CD4-positive, alpha-beta T cell treated with Interleukin-2 at 100 ng/mL for 4 hours (primary cell): Measurements from ENCODE around the gene ACTN1.
"Not testable (repeated sequence)": the region's sequence is repeated elsewhere in the genome, so short reads cannot be mapped to it uniquely, and the experiment has no call there.

Source experiments
- DNase-seq: peaks from one replicate; pipeline ENCODE4 v3.0.0-alpha.2; 2020; ENCODE audit warnings: low spot score

ACTN1 gene

DNA sequence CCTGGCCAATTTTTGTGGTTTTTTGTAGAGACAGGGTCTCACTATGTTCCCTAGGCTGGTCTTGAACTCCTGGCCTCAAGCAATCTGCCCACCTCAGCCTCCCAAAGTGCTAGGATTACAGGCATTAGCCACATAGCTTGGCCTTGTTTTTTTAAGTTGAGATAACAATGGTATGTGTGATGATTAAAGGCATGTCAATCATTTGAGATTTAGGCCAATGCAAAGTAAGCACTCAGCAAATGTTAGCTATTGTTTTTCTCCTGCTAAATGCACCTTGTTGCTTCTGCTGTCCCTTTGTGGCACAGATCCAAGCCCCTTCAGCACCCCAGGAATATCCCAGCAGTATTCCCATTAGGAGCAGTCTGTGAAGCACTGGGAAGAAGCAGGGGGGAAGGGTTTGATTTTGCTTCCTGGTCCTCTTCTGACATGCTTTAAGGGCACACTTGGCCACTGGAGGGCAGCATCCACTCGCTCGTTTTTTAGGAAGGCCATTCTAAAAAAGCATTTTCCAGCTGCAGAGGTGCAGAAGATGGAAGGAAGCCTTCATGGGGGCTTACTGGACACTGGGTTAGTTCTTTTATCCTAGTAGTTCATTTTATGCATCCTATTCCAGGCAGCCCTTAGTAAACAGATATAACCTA is 116.0 kb downstream of the ACTN1 start:
- peak; percentile 51 for DNase-seq

GRCh38 chr14:68860771-68861170 is 118.3 kb downstream of the ACTN1 start:
- no peak for DNase-seq

DNA sequence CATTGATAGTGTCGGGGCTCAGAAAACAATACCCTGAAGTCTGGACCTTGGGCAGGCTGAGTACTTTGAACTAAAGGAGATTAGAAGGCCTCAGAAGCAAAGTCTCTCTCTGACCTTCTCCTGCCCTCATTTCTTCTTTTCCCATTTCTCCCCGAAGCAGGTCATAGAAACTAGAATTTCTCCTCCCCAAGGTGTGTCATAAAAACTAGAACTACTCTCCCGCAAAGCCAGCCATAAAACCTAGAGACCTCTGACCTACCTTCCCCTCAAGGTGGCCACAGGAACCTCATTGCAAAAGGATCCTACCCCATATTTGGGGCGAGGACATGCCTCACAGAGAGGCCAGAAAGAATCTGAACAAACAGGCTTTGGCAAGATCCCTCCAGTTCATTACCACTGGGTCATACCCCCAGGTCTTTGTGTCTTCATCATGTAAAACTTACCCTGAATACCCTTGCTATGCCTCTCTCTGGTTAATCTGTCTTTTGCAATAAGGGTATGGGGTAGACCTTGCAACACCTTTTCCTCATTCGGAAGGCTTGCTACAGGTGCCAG is 121.5 kb downstream of the ACTN1 start:
- no peak for DNase-seq

DNA sequence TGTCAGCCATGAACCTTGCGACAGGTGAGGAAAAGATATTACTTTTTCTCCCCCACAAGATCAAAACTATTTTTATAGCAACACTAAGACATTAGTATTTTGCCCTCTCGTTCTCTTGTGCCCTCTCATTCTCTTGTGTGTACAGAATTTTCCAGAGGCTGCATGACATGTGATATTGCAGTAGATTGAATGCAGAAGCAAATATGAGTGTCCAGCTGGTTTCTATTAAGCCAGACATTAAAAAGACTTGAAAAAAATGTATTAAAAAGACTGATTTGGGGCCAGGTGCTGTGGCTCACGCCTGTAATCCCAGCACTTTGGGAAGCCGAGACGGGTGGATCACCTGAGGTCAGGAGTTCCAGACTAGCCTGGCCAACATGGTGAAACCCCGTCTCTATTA is 122.5 kb downstream of the ACTN1 start:
- DNase-seq = no peak

DNA sequence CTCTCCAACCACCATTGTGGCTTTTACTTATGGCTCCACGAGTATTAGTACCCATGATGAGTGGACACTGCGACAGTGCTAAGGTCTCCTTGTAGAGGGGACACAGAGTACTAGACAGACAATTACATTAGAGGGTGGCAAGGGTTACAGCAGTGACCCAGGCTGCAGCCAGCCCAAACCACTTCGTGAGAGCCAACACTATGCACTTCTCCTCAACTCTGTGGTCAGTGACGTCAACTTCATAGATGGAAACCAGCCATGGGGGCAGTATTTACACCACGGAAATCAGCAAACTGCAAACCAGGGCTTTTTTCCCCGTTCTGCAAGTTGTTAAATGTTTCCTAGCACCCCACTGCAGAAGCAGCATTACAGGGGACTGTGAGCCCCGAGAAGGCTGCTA is 124.7 kb downstream of the ACTN1 start:
- no peak for DNase-seq

DNA sequence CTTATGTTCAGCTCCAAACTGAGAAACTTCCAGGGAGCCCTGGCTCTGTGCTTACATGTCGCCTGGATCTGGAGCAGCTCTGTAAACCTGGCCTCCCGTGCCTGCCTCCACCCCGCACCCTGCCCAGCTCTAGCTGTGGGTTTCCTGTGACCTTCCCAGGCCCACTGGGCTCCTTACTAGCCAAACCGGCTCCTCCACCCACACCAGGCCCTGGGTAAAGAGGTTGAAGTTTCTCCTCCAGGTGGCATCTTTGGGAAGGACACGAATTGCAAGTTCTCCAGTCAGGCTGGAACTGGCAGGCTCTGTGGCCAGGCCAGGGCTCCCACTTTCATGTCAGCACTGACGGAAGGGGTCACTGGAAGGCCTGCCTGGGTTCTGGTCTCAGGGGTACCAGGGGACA is 125.4 kb downstream of the ACTN1 start:
- DNase-seq = no peak

- not testable (repeated sequence) for DNase-seq
Observed at GRCh38 chr14:68852493-68852892, 126.6 kb downstream of the ACTN1 start.

- DNase-seq = no peak
Observed at GRCh38 chr14:68851078-68851477, 128.0 kb downstream of the ACTN1 start.

DNA sequence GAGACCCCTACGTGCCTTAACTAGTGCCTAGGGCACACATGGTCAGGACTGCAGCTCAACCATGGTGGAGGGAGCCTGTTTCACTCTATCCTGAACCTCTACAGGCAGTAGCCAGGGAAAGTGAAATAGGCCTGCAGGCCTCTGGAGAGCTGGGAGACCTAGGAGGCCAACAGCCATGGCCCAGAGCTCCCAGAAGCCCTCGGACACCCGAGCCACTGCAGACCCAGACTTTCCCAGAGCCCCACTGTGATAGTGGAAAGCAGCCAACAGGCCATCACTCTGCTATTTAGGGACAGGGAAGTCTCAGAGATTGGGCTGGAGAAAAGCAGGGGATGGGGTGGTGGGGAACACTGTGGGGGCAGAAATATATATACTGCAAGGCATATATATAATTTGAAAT is 129.7 kb downstream of the ACTN1 start:
- DNase-seq = no peak

DNA sequence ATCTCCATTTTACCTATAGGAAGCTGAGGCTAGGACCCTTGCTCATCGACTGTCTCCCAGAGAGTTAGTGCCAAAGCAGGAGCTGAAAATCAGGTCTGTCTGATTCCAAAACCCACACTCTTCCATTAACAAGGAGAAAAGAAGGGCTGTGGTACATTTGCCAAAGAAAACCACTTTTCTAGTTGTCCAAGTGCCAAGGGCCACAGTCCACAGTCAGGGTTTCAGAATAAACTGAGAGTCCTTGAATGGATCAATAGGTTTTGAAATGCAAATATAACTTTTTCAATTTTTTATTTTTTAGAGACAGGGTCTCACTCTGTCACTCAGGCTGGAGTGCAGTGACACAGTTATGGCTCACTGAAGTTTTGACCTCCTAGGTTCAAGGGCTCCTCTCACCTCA is 130.8 kb downstream of the ACTN1 start:
- DNase-seq = no peak

DNA sequence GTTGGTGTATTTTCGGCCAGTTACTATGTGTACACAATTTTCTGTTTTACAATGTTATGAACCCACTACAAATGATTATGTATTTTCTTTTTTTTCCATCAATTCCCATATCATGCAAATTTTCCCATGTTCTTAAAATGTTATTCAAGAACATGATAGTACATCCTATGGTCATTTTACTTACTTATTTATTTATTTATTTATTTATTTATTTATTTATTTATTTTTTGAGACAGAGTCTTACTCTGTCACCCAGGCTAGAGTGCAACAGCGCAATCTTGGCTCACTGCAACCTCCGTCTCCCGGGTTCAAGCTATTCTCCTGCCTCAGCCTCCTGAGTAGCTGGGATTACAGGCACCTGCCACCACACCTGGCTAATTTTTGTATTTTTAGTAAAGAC is 131.5 kb downstream of the ACTN1 start:
- DNase-seq = not testable (repeated sequence)

- DNase-seq = no peak
Observed at GRCh38 chr14:68846466-68846865, 132.6 kb downstream of the ACTN1 start.

GRCh38 chr14:68844210-68844545 is 134.9 kb downstream of the ACTN1 start:
- DNase-seq = no peak

GRCh38 chr14:68843471-68844209 is 135.5 kb downstream of the ACTN1 start:
- peak; percentile 80 for DNase-seq

DNA sequence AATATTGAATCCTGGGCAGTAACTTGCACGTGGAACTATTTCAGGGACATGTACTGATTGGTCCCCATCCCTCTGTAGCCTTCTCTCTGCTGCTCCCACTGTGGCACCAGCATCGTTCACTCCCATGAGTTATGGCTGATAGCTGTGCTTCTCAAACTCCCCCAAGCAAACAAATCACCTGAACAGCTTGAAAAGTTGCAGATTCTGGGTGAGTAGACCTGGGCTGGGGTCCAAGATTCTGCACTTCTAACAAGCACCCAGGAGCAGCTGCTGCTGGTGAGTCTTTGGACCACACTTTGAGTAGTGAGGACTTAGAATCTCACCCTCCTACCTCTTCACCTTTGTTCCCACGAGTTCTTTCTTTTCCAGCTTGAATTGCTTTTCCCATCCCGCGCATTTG is 136.8 kb downstream of the ACTN1 start:
- DNase-seq = no peak

DNA sequence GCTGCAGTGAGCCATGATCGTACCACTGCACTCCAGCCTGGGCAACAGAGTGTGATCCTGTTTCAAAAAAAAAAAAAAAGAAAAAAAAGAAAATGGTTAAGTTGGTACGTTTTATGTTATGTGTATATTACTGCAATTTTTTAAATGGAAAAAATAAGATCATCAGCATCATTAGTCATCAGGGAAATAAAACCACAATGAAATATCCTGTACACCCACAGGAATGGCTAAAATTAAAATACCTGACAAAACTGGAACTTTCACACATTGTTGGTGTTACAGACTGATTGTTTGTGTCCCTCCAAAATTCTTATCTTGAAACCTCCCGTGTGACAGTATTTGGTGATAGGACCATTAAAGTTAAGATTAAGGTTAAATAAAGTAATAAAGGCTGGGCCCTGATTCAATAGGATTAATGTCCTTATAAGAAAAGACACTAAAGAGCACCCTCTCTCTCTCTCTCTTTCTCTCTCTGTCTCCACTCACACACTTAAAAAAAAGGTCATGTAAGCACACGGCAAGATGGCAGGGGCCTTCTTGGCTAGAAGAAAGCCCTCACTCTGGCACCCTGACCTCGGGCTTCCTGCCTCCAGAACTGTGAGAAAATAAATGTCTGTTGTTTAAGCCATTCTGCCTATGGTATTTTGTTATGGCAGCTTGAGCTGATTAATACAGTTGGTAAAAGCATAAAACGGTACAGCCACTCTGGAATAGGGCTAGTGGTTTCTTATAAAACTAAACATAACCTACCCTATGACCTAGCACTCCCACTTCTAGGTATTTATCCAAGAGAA is 137.9 kb downstream of the ACTN1 start:
- DNase-seq = no peak

DNA sequence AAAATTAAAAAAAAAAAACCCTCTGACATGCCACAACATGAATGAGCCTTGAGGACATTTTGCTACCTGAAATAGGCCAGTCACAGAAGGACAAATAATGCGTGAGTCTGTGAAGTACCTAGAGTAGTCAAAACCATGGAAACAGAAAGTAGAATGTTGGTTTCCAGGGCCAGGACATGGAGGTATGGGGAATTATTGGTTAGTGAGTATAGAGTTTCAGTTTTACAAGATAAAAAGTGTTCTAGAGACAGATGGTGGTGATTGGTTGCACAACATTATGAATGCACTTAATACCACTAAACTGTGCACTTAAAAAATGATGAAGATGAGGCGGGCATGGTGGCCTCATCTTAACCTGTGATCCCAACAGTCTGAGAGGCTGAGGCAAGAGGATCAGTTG is 138.6 kb downstream of the ACTN1 start:
- DNase-seq = no peak

DNA sequence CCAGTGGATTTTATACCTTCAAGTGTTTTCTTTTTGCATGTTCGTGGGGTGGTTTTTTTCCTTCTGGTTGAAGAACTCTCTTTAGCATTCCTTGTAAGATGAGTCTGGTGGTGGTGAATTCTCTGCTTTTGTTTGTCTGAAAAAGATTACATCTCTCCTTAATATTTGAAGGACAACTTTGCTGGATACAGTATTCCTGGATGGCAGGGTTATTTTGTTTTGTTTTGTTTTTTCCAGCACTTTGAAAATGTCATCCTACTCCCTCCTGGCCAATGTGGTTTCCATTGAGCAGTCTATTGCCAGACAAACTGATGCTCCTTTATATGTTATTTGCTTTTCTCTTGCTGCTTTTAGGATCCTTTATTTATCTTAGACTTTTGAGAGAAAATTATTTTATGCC is 143.0 kb downstream of the ACTN1 start:
- DNase-seq = no peak

GRCh38 chr14:68834816-68835215 is 144.3 kb downstream of the ACTN1 start:
- no peak for DNase-seq

DNA sequence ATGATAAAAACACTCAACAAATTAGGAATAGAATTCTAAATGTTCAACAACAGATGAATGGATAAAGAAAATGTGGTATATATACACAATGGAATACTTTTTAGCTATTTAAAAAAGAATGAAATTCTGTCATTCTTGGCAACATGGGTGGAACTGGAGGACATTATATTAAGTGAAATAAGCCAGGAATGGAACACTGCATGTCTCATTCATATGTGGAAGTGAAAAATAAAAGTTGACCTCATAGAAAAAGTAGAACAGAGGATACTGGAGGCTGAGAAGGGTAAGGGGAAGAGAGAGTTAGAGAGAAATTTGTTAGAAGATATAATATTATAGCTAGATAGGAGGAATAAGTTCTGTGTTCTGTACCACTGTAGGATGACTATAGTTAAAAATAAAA is 150.4 kb downstream of the ACTN1 start:
- no peak for DNase-seq

GRCh38 chr14:68825729-68826128 is 153.4 kb downstream of the ACTN1 start:
- no peak for DNase-seq

GRCh38 chr14:68824517-68825347 is 154.4 kb downstream of the ACTN1 start:
- peak; percentile 37 for DNase-seq
